Stomach (tissue), 4 donors: ENCODE results near the gene NCAM1.

Source experiments
- CTCF ChIP-seq, 7 experiments: fragments of 450-650 bp in 4 of 7; fragments of 200-600 bp in 3 of 7; sonication (generic) in 3 of 7; IDR thresholded peaks; one replicate each; pipeline ENCODE4 v1.5.1; 2016 to 2019; ENCODE audit warnings: antibody characterized with exemption in 7 of 7, control low read depth in 2 of 7, mild to moderate bottlenecking in 1 of 7
- EP300 ChIP-seq: sonication (generic); formaldehyde crosslinking; IDR thresholded peaks from one replicate; pipeline ENCODE4 v1.6.1; 2017; ENCODE audit warnings: antibody characterized with exemption
- POLR2AphosphoS5 ChIP-seq, 3 donors: sonication (generic); formaldehyde crosslinking; IDR thresholded peaks; one replicate each; pipeline ENCODE4 v1.6.1; 2016; ENCODE audit warnings: antibody characterized with exemption in 3 of 3

GRCh38 chr11:113189909-113190667, 228.9 kb downstream of the NCAM1 start:
- TF ChIP-seq CTCF (IDR thresholded peaks at IDR 0.05): no peak
- TF ChIP-seq POLR2AphosphoS5 (IDR thresholded peaks at IDR 0.05): no peak
- TF ChIP-seq EP300: no peak
